D721Med (cell line): ENCODE results near the gene CHRNA10.

Source experiments
- DNase-seq: peaks from one replicate; pipeline ENCODE4 v3.0.0; 2011; ENCODE audit warnings: low spot score; ENCODE audit not compliant: insufficient read length
- FAIRE-seq: peaks from 2 replicates; lab custom pipeline; 2011; peaks lifted over from hg19 to GRCh38; lab: Jason Lieb, UNC
- TF ChIP-seq, protein P1 (sequence below): IDR thresholded peaks from 2 replicates; pipeline ENCODE4 v1.5.1; 2012; ENCODE audit warnings: mild to moderate bottlenecking, control low read depth; ENCODE audit not compliant: insufficient read depth; ENCODE audit errors: missing control alignments

CHRNA10 gene

GRCh38 chr11:3675971-3676370 lies 4.8 kb upstream of the CHRNA10 start:
- TF ChIP-seq, protein P1, sequence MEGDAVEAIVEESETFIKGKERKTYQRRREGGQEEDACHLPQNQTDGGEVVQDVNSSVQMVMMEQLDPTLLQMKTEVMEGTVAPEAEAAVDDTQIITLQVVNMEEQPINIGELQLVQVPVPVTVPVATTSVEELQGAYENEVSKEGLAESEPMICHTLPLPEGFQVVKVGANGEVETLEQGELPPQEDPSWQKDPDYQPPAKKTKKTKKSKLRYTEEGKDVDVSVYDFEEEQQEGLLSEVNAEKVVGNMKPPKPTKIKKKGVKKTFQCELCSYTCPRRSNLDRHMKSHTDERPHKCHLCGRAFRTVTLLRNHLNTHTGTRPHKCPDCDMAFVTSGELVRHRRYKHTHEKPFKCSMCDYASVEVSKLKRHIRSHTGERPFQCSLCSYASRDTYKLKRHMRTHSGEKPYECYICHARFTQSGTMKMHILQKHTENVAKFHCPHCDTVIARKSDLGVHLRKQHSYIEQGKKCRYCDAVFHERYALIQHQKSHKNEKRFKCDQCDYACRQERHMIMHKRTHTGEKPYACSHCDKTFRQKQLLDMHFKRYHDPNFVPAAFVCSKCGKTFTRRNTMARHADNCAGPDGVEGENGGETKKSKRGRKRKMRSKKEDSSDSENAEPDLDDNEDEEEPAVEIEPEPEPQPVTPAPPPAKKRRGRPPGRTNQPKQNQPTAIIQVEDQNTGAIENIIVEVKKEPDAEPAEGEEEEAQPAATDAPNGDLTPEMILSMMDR, result no peak
- DNase-seq (no peak), FAIRE-seq (no peak)

DNA sequence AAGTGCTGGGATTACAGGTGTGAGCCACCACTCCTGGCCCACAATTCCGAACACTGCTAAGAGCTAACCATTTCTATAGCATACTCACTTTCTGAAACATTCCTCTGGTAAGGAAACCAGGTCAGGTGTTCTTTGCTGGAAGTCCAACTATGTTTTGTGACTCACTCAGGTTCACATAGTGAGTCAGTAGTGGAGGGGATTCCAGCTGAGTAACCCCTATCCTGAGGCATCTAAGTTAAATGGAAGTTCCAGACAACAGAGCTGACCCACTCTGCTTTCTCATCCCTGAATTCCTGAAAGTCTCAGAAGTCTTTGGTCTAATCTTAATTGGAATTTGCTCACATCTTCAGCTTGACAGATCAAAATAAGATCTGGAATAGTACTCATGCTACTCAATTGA lies 3.0 kb upstream of the CHRNA10 start:
- no peak for FAIRE-seq
- TF ChIP-seq, protein P1, result no peak
- no peak for DNase-seq

DNA sequence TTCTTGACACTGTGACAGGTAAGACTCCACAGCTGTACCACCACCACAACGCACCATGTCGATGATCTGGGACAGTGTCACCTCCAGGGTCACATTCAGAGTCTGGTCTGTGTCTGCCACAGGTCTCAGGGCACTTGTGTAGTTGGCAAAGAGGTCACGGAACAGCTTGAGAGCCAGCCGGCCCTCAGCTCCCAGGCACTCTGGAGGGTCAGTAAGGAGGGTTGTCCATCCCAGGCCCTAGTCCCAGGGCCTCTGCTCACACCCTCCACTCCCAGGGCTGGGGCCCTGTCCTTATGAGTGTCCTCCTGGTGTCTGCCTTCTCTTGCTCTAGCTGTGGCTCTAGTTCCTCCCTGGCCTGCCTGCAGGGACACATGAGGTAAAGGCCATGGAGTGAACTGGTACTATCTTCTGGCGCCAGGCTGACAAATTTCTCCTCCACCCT lies 1.4 kb downstream of the CHRNA10 start:
- DNase-seq, result no peak
- no peak for FAIRE-seq
- TF ChIP-seq, protein P1, result no peak

- FAIRE-seq (no peak), DNase-seq (no peak)
- TF ChIP-seq, protein P1, result no peak
These were observed 2.1 kb downstream of the CHRNA10 start for GRCh38 chr11:3669128-3669527.

GRCh38 chr11:3667149-3668035 lies 3.8 kb downstream of the CHRNA10 start:
- DNase-seq, result no peak
- TF ChIP-seq, protein P1, result no peak
- no peak for FAIRE-seq

DNA sequence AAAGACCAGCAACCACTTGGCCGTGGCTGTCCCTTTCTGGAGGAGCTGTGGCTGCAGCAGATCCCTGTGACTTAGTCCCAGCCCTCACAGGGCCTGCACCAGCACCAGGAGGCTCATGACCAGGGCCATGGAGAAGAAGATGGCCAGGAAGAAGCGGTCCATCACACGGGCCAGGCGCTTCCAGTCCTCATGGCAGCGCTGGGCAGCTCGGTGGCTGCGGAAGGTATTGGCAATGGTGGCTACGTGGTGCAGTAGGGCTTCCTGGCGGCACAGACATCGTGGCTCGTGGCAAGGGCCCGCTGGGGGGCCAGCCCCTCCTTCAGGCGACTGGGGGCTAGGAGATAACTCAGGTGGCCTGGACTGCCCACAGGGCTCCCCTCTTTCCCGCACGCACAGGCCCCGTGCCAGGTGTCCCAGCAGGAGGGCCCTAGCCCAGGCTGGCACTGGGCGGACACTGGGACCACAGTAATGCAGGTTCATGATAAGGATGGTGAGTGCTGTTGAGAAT lies 5.1 kb downstream of the CHRNA10 start:
- TF ChIP-seq, protein P1, result no peak
- FAIRE-seq, result no peak
- DNase-seq, result no peak
